Left colon (tissue), 2 donors: ENCODE measurements around the gene MPO. TPM values are rescaled to one million over a fixed set of nuclear protein-coding genes. Genes with fewer than 3 reads are reported as not detected.

Experiments
- ATAC-seq: fragments of 200-7000 bp; cut with Tn5 transposase; one replicate; pipeline ENCODE4 v1.9.1; 2020; ENCODE audit warnings: mild to moderate bottlenecking, moderate library complexity
- DNase-seq, 2 donors: peaks; one replicate each; pipeline ENCODE4 v3.0.0-alpha.2; 2020
- intact Hi-C, 2 donors: fragments of 100-400 bp; cut with DNase I in 1 of 2; cut with micrococcal nuclease in 1 of 2; formaldehyde crosslinking; loops; one replicate each; pipeline versions ENCODE4 v1.11.2 to v1.14.0; 2022; cut with DNase I, micrococcal nuclease
- total RNA-seq, 2 donors: library from RNA; stranded (reverse); fragmentation: NEBNext Ultra II Directional; extraction: Animal tissue kit (Norgen Biotek cat#: 25700); gene quantifications; one replicate each; pipeline ENCODE4 v1.2.1, GENCODE V29; 2021
- donor health status: DM: no; HTN: no; CAD: no.
- donor health status: DM: yes; HTN: yes; CAD: no.

MPO gene
- total RNA-seq, 2 donors from 2014 or later: 0.45 TPM; not detected in 1

DNA sequence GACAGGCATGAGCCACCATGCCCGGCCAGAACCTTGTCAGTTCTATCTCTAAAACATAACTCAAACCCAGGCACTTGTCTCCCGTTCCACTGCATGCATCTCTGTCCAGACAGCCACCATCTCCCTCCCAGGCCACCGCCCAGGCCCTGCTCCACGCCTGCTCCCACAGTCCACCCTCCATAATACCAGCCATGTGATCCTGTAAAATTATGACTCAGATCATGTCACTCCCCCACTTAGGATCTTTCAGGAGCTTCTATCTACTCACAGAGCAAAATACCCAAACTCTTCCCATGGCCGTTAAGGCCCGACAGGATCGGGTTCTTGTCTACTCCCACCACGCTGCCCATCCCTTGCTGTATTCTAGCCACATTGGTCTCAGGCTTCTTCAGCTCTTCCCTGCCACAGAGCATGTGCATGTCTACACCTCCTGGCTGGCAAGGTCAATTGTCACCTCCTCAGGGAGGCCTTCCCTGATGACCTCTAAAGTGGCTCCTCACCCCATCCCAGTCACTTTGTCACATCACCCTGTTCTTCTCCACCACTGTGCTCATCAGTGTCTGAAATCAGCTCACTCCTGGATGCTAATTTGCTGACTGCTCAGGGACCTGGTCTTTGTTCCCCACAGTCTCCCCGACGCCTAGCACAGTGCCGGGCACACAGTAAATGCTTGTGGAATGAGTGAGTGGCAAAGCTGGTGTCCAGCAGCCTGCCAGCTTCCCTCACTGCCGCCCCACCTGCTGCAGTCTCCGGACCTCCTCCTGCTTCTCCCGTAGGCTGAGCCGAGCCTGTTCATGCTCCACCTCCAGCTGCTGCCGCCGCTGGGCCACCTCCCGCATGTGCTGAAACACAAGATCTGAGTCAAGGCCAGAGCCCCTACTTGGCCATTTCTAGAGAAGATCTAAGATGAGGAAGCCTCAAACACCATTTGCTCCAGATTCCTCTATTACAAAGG lies 41.1 kb upstream of the MPO start:
- DNase-seq: no peak
- no peak for ATAC-seq
- intact Hi-C loops: no loop called here

DNA sequence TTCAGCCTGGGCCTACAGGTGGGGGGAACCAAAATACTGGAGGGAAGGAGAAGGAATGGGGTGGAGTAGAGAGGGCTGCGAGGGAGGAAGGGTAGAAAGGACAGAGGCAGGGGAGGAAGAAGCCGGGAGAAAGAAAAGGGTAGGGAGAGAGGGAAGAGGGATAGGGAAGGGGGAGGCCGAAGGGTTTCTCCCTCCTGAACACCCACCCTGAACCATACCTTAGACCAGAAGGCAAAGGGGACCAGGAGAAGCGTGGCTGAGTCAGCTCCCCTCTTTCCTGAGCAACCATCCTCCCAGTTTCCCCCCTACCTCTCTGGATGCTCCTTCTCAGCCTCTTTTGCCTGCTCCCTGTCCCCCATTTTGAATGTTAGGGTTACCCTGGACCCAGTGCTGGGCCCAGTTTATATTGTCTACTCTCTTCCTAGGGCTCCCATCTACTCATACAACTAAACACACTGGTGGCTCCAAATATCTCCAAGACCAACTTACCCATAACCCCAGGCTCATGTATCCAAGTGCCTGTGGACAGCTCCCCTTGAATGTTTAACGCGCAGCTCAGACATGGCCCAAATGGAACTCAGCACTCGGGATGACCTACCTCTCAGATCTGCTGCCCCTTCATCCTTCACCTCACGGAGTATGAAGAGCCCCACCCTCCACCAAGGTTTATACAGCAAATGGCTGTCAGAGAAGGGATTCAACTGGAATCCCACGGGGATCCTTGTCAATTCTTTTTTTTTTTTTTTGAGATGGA lies 40.0 kb upstream of the MPO start:
- intact Hi-C loops: no loop called here

DNA sequence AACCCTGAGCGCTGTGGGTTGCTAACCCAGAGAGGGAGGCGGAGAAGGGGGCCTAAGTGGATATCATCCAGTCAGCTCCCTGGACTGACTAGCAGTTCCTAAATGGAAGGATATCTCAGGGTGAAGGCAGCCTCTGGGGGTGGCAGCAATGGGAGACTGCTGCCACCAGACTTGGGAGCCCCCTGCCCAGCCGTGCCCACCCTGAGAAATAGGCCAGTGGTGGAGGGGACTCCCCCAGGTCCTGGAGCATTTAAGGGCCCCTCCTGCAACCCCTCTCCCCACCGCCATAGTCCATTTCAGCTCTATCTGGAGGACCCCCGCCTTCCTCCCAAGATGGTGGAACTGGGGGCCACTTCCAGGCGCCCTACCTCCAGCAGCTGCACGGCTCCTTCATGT lies 39.4 kb upstream of the MPO start:
- DNase-seq (peak in 1 of 2 donors; percentile 12), ATAC-seq (no peak)
- intact Hi-C loops: no loop called here

More for the DNA sequence above, 40.0 kb upstream of the MPO start:
- DNase-seq: peak in 1 of 2 donors; percentile 10
- no peak for ATAC-seq

DNA sequence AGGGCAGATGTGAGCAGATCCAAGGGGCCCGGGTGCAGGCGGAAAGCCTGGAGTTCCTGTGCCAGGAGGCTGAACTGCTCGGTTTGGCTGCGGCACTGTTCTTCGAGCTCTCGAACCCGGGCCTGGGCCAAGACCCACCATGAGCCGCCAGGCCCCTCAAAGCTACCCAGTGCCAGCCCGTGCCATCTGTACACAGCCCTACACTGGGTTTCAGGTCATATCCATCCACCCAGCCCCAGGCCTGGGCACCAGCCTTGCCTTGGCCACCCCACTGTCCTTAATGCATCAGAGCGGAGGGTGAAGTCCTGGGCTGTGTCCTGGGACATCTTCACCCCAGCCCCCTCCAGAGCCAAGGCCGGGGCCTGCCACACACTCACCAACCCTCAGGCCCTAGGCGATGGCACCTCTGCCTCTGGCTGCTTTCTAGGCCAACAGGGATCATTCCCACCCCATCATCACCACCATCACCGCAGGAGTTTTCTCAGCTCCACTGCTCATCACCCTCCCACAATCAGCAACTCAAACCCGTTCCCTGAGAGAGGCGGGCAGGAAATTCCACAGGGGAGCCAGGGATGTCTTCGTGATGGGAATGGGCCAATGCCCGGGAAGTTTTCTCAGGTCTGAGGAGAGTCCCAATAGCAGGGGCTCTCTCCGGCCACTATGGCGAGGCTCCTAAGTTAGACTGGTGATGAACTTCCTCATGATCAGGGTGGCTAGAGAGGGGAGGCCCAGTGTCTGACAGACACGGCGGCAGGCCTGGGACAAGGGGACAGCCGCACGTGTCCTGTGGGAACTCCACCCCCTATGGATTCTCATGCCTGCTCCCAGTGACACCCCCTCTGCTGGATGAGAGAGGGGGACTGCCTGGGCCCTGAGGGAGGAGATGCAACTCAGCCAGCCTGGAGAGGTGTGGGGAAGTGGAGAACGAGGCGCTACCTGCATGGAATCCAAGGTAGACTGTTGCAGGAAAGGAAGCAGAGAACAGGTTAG lies 38.7 kb upstream of the MPO start:
- intact Hi-C loops: no loop called here
- peak in 1 of 2 donors; percentile 15 for DNase-seq
- ATAC-seq: no peak

DNA sequence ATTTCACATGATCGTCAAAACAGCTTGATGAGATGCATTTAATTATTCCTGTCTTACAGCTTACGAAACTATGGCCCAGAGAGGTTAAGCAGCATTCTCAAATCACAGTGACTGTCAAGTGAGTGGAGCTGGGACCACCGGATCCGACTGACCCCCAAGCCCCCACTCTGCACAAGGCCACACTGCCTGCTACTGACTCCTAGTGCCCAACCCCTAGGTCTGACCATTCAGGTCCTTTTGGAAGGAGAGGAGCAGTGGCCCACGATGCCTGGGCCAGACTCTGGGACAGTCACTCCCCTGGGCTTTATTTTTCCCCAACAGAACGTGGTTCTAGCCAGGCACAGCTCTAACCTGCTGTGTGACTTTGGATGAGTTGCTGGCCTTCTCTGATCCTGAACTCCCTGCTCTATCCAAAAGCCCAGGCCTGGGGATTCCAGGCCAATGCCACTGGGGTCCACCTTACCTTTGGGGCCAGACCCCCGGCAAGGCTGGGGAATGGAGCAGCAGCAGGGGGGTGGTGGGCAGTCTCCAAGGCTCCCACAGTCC lies 38.0 kb upstream of the MPO start:
- intact Hi-C loops: no loop called here
- ATAC-seq: no peak

DNA sequence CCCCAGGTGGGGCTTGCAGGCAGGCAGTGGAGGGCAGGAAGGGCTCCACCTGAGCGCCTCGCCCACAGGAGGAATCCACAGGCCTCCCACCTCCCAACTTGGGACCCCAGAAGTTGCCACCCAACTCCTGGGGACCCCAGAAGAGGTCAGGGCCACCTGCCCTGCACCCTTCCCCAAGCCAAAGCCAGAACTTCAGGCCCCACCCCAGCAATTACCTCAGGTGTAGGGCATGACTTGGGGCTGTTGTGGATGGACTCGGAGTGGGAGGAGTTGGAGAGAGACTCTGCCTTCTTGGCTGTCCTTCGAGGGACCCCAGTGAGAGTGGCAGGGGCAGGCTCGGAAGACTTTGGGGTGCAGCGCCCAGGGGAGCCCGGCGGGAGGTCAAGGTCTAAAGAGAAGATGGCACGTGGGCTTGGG lies 37.3 kb upstream of the MPO start:
- ATAC-seq (no peak), DNase-seq (no peak)
- intact Hi-C loops: no loop called here

More for the DNA sequence above, 38.0 kb upstream of the MPO start:
- DNase-seq: no peak

DNA sequence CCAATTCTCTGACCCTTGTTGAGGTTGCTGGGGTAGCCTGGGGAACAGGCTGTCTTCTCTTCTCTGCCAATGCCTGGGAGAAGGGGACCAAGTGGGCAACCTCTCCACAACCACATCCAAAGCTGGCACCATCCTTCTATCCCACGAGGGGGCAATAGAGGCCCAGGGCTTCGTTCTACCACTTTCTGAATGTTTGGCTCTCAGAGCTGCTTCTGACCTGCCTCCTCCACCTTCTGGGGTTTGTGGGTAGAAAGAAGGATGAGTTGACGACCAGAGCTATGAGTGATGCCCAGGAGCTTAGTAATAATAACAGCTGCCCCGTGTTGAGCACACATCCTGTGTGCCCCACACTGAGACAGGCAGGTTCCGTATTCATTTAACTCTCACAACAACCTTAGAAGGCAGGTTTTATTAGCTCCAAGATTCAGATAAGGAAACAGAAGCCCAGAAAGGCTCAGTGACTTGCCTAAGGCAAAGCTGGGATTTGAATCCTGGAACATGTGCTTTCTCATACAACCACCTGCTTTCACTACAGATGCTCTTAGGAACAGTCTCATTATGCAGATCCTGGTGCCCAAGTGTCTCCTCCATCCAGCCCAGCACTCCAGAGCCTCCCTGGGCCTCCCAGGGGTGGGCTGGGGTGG lies 36.8 kb upstream of the MPO start:
- peak; percentile 31 to 62 for DNase-seq
- intact Hi-C loops: no loop called here
- peak; percentile 93 for ATAC-seq

DNA sequence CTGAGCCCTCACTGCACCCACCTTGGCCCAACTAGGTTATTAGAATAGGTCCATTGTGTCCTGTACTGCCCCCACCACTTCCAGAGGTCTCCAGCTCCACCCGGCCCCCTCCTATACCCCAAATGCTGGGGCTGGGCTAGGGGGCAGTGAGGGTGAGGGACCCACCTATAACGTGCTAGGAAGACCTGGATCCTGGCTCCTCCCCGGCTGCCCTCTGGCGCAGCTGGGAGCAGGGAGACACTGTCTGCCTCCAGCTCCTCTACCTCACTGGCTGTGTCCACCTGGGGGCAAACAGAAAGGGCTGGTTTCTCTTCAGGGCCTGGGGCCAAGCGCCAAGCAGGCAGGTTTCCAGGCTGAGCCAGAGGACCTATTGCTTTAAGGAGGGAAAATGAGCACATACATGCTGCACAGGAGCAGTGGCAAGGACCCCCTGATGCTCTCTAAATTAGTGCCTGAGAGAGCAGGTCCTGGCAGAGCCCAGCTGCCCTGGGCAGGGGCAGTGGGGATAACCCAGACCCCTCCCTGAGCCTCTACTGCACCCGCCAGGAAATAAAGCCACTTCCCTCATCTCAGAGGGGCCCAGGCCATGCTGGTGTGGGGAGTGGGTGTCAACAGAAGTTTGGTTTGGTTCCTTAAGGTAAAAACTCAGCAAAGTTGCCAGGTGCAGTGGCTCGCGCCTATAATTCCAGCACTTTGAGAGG lies 35.7 kb upstream of the MPO start:
- ATAC-seq (no peak), DNase-seq (peak in 1 of 2 donors; percentile 12)
- intact Hi-C loops: no loop called here

DNA sequence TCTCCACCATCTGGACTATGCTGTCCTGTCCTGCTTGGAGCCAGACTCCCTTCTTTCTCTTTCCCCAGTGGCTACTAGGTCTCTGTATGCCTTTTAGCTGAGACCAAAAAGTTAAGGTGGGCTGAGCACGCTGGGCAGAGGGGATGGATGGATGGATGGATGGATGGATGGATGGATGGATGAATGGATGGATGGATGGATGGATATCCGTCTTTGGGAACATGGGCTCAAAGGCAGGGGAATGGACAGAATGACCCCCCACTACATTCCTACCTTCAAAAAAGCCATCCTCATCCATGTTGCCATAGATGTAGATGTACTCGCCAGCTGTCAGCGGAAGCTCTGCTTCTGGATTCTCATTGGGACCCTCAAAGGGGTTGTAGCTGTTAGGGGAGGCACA lies 35.0 kb upstream of the MPO start:
- intact Hi-C loops: no loop called here
- no peak for DNase-seq
- no peak for ATAC-seq

DNA sequence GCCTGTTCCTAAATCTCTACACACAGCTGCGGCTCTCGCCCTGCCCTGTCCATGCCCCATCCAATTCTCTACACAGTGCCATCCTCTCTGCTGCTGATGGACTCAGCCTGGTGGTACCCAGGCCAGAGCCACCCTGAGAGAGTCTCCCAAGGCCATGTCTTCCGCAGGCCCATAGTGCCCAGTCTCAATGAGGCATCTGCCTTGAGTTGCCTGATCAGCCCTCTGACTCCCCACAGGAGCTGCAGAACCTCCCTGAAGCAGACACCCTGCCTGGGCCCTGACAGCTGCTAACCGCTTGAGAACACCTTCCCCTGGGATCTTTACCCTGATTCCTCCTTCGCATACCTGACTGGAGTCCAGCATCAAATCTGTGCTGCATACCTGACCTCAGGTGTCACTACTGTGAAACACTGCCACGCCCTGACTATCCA lies 34.6 kb upstream of the MPO start:
- ATAC-seq (no peak), DNase-seq (no peak)
- intact Hi-C loops: no loop called here

DNA sequence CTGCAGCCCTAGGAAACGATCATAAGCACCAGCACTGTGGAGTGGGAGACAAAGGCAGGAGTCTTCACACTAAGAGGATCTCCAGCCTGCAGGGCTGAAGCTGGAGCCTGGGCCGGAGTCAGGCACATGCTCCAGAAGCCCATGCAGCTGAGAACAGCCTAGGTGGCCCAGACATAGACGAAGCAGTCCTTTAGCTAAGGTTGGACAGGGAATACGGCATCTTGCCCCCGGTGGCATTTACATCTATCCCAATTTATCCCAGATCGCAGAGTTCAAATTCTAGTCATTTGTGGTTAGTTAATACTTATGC lies 33.9 kb upstream of the MPO start:
- no peak for ATAC-seq
- intact Hi-C loops: no loop called here
- DNase-seq: peak in 1 of 2 donors; percentile 5

DNA sequence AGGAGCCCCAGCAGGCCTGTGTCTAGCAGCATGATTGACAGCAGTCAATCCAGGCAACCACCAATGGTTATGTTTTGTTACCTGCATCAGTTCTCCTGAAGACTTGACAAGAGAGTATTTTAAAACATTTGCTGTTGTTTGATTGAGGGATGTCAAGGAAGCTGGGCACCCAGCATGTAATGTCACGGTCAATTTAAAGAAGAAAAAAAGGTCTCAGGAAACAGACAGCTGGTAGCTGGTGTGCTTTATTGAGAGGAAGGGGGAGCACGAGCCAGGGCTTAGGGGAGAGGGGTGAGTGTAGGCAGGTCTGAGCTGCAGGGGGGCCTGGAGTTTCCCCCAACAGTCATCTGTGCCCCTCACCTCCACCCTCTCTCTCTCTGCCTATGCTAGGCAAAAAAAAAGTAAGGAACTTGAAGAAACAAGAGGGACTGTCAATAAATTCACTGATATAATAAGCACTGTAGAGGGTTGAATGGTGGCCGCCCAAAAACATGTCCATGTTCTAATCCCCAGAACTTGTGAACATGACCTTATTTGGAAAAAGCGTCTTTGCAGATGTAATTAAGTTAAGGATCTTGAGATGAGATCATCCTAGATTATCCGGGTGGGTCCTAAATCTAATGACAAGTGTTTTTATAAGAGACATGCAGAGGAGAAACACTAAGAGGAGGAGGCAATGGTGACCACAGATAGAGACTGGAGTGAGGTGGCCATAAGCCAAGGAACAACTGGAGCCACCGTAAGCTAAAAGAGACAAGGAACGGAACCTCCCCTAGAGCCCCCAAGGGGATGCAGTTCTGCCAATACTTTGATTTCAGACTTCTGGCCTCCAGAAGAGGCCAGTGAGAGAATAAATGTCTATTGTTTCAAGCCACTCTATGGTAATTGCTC lies 33.3 kb upstream of the MPO start:
- intact Hi-C loops: no loop called here
- no peak for DNase-seq
- no peak for ATAC-seq

DNA sequence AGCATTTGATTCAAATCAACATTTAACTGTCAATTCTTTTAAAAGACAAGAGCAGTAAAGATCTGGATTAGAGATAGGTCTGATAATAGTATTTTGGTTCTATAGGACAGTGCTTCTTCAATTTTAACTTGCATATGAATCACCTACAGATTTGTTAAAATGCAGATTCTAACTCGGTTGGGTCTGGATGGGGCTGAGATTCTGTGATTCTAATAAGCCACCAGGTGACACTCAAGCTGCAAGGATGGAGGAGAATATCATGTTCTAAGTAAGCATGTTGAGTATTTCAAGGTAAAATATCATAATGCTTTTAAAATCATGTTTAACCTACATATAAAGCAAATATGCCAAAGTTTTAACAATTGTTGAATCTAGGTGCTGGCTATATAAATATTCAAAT lies 32.1 kb upstream of the MPO start:
- DNase-seq (no peak), ATAC-seq (no peak)
- intact Hi-C loops: no loop called here

DNA sequence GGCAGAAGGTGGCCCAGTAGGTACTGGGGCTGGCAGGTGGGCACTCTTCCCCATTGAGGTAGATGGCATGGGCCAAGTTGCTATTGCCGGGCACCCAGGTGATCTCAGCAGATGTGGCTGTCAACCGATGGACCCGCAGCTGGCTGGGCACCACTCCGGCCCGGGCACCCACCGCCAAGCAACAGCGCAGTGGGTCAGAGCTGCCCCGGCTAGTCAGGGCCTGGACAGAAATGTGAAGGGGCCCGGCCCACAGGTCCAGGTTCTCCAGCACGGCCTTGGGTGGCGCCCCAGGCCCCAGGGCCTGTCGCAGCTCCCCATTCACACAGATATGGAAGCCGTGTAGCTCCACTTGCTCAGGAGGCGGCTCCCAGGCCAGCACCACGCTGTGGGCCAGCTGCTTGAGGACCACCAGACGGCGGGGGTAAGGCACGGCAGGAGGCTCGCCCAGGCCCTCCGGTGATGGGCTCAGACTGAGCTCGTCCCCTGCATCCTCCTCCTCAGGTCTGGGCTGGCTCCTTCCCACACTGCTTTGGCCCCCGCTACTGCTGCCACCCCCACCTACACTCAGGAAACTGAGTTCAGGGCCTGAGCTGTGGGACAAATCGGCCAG lies 31.4 kb upstream of the MPO start:
- DNase-seq (no peak), ATAC-seq (no peak)
- intact Hi-C loops: no loop called here

DNA sequence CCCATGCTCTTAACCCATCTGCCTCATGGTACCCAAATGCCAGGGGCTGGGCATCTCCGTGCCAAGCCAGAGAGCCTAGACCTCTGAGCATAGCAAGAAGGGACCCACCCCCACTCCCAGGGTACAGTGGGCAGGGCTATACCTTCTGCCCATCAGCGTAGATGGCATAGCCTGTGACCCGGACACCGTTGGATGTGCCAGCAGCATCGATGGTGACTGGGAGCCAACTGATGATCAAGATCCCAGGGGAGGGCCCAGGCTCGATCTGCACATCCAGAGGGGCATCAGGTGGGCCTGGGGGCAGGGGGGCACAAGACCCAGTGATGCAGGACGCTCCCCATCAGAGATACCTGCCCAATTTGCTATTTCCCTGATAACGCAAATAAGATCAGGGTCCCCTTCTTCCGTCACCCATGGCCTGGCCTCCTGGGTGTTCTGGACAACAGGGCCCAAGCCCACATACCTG lies 30.7 kb upstream of the MPO start:
- DNase-seq: no peak
- intact Hi-C loops: no loop called here
- no peak for ATAC-seq
